ENCODE results near the gene NTNG2.

NTNG2 gene

GRCh38 chr9:132169672-132170392 is 8.0 kb downstream of the NTNG2 start (continued):
- no peak for TF ChIP-seq PRDM10 (tag by site-specific recombination; IDR thresholded peaks at IDR 0.05)
- TF ChIP-seq ZNF292 (tag by site-specific recombination; IDR thresholded peaks at IDR 0.05; ENCODE audit: borderline replicate concordance, low read depth) = no peak
- no peak for TF ChIP-seq PRDM4 (tag by site-specific recombination; IDR thresholded peaks at IDR 0.05)
- no peak for TF ChIP-seq OVOL3 (tag by site-specific recombination; IDR thresholded peaks at IDR 0.05)
- TF ChIP-seq ZNF18 (tag by site-specific recombination; IDR thresholded peaks at IDR 0.05) = no peak
- TF ChIP-seq ZBTB10 (tag by site-specific recombination; IDR thresholded peaks at IDR 0.05) = peak; percentile 45; the same call in 1 of the 2 replicates
- TF ChIP-seq ZNF211 (tag by site-specific recombination; IDR thresholded peaks at IDR 0.05; ENCODE audit: low read depth) = no peak
- TF ChIP-seq ZNF558 (tag by site-specific recombination; IDR thresholded peaks at IDR 0.05) = no peak
- TF ChIP-seq ZNF239 (tag by site-specific recombination; IDR thresholded peaks at IDR 0.05) = no peak
- TF ChIP-seq ZNF23 (tag by site-specific recombination; IDR thresholded peaks at IDR 0.05; ENCODE audit: borderline replicate concordance) = no peak
- TF ChIP-seq KLF1 (tag by site-specific recombination; IDR thresholded peaks at IDR 0.05) = no peak
- TF ChIP-seq ZBTB17 (tag by site-specific recombination; IDR thresholded peaks at IDR 0.05) = peak; percentile 50
- TF ChIP-seq ZBTB11 (tag by site-specific recombination; conservative IDR thresholded peaks at IDR 0.05; ENCODE audit: low read depth) = no peak
- TF ChIP-seq TCF7L2 (IDR thresholded peaks at IDR 0.05; ENCODE audit: borderline replicate concordance, low read depth, low read length) = no peak
- TF ChIP-seq ZNF423 (tag by site-specific recombination; IDR thresholded peaks at IDR 0.05) = peak; percentile 34; the same call in 1 of the 2 replicates
- TF ChIP-seq ZNF660 (tag by site-specific recombination; IDR thresholded peaks at IDR 0.05) = peak; percentile 42; the same call in 1 of the 2 replicates
- TF ChIP-seq KLF7 (tag by site-specific recombination; IDR thresholded peaks at IDR 0.05; ENCODE audit: borderline replicate concordance) = no peak
- TF ChIP-seq ZNF2 (tag by site-specific recombination; IDR thresholded peaks at IDR 0.05) = 0 out of 2 replicates have a peak, but pooled peaks have one; percentile 54
- 0 out of 2 replicates have a peak, but pooled peaks have one; percentile 40 for TF ChIP-seq AEBP2 (tag by site-specific recombination; IDR thresholded peaks at IDR 0.05; ENCODE audit: borderline replicate concordance)
- TF ChIP-seq ZNF677 (tag by site-specific recombination; IDR thresholded peaks at IDR 0.05) = no peak
- TF ChIP-seq ZNF621 (tag by site-specific recombination; IDR thresholded peaks at IDR 0.05) = no peak
- no peak for TF ChIP-seq ZNF548 (tag by site-specific recombination; IDR thresholded peaks at IDR 0.05)
- TF ChIP-seq ZBTB21 (tag by site-specific recombination; IDR thresholded peaks at IDR 0.05) = no peak
